ENCODE results near the gene ICAM1. TPM values are rescaled to one million over a fixed set of nuclear protein-coding genes. Genes with fewer than 3 reads are reported as not detected.
"Not testable (repeated sequence)": the region's sequence is repeated elsewhere in the genome, so short reads cannot be mapped to it uniquely, and the experiment has no call there.

ICAM1 gene
- polyA plus RNA-seq, 1 of the 3 experiments (the other 2 are of a cell fraction), result 14.5 TPM

DNA sequence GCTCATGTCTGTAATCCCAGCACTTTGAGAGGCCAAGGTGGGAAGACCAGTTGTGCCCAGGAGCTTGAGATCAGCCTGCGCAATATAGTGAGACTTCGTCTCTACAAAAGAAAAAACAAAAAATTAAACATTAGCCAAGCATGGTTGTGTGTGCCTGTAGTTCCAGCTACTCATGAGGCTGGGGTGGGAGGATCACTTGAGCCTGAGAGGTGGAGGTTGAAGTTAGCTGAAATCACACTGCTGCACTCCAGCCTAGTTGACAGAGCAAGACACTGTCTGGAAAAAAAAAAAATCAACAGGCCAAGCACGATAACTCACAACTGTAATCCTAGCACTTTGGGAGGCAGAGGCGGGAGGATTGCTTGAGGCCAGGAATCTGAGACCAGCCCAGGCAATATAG lies 35.9 kb upstream of the ICAM1 start:
- CTCF ChIA-PET, result interaction anchor here (5.1 kb wide), 1 partner anchor 15 kb away, joined by 31 read pairs; no protein-coding TSS in a partner anchor

DNA sequence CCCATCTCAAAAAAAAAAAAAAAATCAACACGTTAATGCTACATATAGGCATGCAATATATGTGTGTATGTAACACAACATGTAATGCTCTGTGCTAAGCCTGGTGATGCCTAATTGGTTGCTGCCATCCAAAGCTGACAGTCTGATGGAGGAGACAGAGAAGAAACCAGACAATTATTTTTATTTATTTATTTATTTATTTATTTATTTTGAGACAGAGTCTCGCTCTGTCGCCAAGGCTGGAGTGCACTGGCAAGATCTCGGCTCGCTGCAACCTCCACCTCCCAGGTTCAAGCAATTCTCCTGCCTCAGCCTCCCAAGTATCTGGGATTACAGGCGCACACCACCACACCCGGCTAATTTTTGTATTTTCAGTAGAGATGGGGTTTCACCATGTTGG lies 35.5 kb upstream of the ICAM1 start:
- H3K36me3 ChIP-seq (replicated peaks in 1 of 2; ENCODE audit: control insufficient read depth in 1 of 2, insufficient read depth in 2 of 2, low read length in 1 of 2); H3K9ac ChIP-seq; H3K9me3 ChIP-seq; POLR2A ChIA-PET; H3K4me1 ChIP-seq (ENCODE audit: control insufficient read depth in 1 of 2, insufficient read depth in 2 of 2, low read depth in 1 of 2, low read length in 1 of 2); H3K27me3 ChIP-seq (ENCODE audit: insufficient read depth); H3K79me2 ChIP-seq (ENCODE audit: insufficient read depth); H3K4me2 ChIP-seq; H3K27ac ChIP-seq (ENCODE audit: low read depth in 2 of 2, low read length in 1 of 2); H4K20me1 ChIP-seq (ENCODE audit: insufficient read depth); DNase-seq; H3F3A ChIP-seq (replicated peaks; ENCODE audit: insufficient read depth); H3K9me2 ChIP-seq; H2AFZ ChIP-seq (ENCODE audit: low read depth); H3K4me3 ChIP-seq (ENCODE audit: low read depth in 2 of 2, low read length in 1 of 2): not testable (repeated sequence)
- 95% methylated on average over 7 of the region's 7 CpGs for whole genome bisulfite sequencing (ENCODE audit: low lambda C conversion rate)
- CTCF ChIA-PET, result interaction anchor here (1.2 to 5.1 kb wide), 2 partner anchors 8 to 15 kb away, joined by 4 to 31 read pairs; no protein-coding TSS in a partner anchor

More for the DNA sequence above, 35.9 kb upstream of the ICAM1 start:
- Histone ChIP-seq H3K36me3 (replicated peaks in 1 of 2; ENCODE audit: control insufficient read depth in 1 of 2, insufficient read depth in 2 of 2, low read length in 1 of 2) (no peaks in the 10 kb centered on the region), H3K9me2 (no peaks in the 10 kb centered on the region), H3F3A (replicated peaks; ENCODE audit: insufficient read depth) (peaks cover 4% of the 10 kb centered on the region), H3K9me3 (no peaks in the 10 kb centered on the region), H3K4me1 (ENCODE audit: control insufficient read depth in 1 of 2, insufficient read depth in 2 of 2, low read depth in 1 of 2, low read length in 1 of 2) (peaks cover 0 to 6% of the 10 kb centered on the region in 2 experiments; a peak in 1 of 4 replicates), H3K9ac (no peak overlapping the region), H2AFZ (ENCODE audit: low read depth) (no peak overlapping the region), H3K79me2 (ENCODE audit: insufficient read depth) (peaks cover 4% of the 10 kb centered on the region; the same call in 1 of the 2 replicates), H3K4me3 (ENCODE audit: low read depth in 2 of 2, low read length in 1 of 2) (no peak overlapping the region), H4K20me1 (ENCODE audit: insufficient read depth) (no peaks in the 10 kb centered on the region), H3K27ac (ENCODE audit: low read depth in 2 of 2, low read length in 1 of 2) (no peak overlapping the region), H3K27me3 (ENCODE audit: insufficient read depth) (no peaks in the 10 kb centered on the region), H3K4me2 (no peak overlapping the region)
- WGBS (ENCODE audit: low lambda C conversion rate), result 81% methylated on average over 4 of the region's 4 CpGs
- POLR2A ChIA-PET, result no interaction called here
- no peak for TF ChIP-seq GATA2 (CRISPR knock-in tag; IDR thresholded peaks at IDR 0.05)
- TF ChIP-seq TAF1 (IDR thresholded peaks at IDR 0.05; ENCODE audit: borderline replicate concordance, low read depth, low read length), result no peak
- TF ChIP-seq RAD21 (IDR thresholded peaks at IDR 0.05; ENCODE audit: low read length), result no peak
- TF ChIP-seq TCF12 (IDR thresholded peaks at IDR 0.05), result no peak
- TF ChIP-seq EP300 (IDR thresholded peaks at IDR 0.05; ENCODE audit: borderline replicate concordance in 1 of 2, low read depth in 1 of 2, low read length in 1 of 2), result no peak
- TF ChIP-seq, protein P1, sequence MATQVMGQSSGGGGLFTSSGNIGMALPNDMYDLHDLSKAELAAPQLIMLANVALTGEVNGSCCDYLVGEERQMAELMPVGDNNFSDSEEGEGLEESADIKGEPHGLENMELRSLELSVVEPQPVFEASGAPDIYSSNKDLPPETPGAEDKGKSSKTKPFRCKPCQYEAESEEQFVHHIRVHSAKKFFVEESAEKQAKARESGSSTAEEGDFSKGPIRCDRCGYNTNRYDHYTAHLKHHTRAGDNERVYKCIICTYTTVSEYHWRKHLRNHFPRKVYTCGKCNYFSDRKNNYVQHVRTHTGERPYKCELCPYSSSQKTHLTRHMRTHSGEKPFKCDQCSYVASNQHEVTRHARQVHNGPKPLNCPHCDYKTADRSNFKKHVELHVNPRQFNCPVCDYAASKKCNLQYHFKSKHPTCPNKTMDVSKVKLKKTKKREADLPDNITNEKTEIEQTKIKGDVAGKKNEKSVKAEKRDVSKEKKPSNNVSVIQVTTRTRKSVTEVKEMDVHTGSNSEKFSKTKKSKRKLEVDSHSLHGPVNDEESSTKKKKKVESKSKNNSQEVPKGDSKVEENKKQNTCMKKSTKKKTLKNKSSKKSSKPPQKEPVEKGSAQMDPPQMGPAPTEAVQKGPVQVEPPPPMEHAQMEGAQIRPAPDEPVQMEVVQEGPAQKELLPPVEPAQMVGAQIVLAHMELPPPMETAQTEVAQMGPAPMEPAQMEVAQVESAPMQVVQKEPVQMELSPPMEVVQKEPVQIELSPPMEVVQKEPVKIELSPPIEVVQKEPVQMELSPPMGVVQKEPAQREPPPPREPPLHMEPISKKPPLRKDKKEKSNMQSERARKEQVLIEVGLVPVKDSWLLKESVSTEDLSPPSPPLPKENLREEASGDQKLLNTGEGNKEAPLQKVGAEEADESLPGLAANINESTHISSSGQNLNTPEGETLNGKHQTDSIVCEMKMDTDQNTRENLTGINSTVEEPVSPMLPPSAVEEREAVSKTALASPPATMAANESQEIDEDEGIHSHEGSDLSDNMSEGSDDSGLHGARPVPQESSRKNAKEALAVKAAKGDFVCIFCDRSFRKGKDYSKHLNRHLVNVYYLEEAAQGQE (IDR thresholded peaks at IDR 0.05; ENCODE audit: low read depth, low read length), result no peak
- TF ChIP-seq POLR2AphosphoS5 (IDR thresholded peaks at IDR 0.05; ENCODE audit: low read depth, low read length), result no peak
- no peak for TF ChIP-seq MEF2A (IDR thresholded peaks at IDR 0.05; ENCODE audit: borderline replicate concordance, low read depth)
- no peak for TF ChIP-seq CHD2 (IDR thresholded peaks at IDR 0.05; ENCODE audit: low read length, partially characterized antibody)
- TF ChIP-seq, protein P2, sequence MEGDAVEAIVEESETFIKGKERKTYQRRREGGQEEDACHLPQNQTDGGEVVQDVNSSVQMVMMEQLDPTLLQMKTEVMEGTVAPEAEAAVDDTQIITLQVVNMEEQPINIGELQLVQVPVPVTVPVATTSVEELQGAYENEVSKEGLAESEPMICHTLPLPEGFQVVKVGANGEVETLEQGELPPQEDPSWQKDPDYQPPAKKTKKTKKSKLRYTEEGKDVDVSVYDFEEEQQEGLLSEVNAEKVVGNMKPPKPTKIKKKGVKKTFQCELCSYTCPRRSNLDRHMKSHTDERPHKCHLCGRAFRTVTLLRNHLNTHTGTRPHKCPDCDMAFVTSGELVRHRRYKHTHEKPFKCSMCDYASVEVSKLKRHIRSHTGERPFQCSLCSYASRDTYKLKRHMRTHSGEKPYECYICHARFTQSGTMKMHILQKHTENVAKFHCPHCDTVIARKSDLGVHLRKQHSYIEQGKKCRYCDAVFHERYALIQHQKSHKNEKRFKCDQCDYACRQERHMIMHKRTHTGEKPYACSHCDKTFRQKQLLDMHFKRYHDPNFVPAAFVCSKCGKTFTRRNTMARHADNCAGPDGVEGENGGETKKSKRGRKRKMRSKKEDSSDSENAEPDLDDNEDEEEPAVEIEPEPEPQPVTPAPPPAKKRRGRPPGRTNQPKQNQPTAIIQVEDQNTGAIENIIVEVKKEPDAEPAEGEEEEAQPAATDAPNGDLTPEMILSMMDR (IDR thresholded peaks at IDR 0.05), result no peak
- no peak for TF ChIP-seq FOXJ3 (CRISPR knock-in tag; IDR thresholded peaks at IDR 0.05)
- no peak for TF ChIP-seq FOSL2 (IDR thresholded peaks at IDR 0.05; ENCODE audit: borderline replicate concordance, low read depth)
- TF ChIP-seq JUND (IDR thresholded peaks at IDR 0.05), result no peak
- DNase-seq, result no peak
